Endothelial cell of hepatic sinusoid (primary cell): ENCODE measurements around the gene SLC25A29.

Experiments used
- in situ Hi-C: cut with HindIII; loops from 2 replicates; pipeline ENCODE4 v1.10.0; 2017; ENCODE audit warnings: low sequenced_read_pairs

Gene SLC25A29

GRCh38 chr14:100332797-100333196, 26.6 kb upstream of the SLC25A29 start:
- in situ Hi-C loops, result loop anchor here (10.0 kb wide), 1 partner anchor 48 kb away; no protein-coding TSS in a partner anchor

GRCh38 chr14:100332071-100332639, 25.9 kb upstream of the SLC25A29 start:
- in situ Hi-C loops, result loop anchor here (10.0 kb wide), 1 partner anchor 47 kb away; no protein-coding TSS in a partner anchor

GRCh38 chr14:100330388-100330931, 24.2 kb upstream of the SLC25A29 start:
- in situ Hi-C loops, result loop anchor here (10.0 kb wide), 1 partner anchor 46 kb away; no protein-coding TSS in a partner anchor

- in situ Hi-C loops, result loop anchor here (10.0 kb wide), 1 partner anchor 45 kb away; no protein-coding TSS in a partner anchor
These were observed 23.7 kb upstream of the SLC25A29 start for GRCh38 chr14:100330007-100330344.

- in situ Hi-C loops, result loop anchor here (10.0 kb wide), 1 partner anchor 45 kb away; no protein-coding TSS in a partner anchor
These were observed 23.2 kb upstream of the SLC25A29 start for GRCh38 chr14:100329233-100330006.

GRCh38 chr14:100328495-100329163, 22.4 kb upstream of the SLC25A29 start:
- in situ Hi-C loops, result no loop called here

- in situ Hi-C loops, result no loop called here
These were observed 20.9 kb upstream of the SLC25A29 start for GRCh38 chr14:100327128-100327527.

- in situ Hi-C loops, result no loop called here
These were observed 19.7 kb upstream of the SLC25A29 start for GRCh38 chr14:100325958-100326357.

GRCh38 chr14:100325231-100325632, 19.0 kb upstream of the SLC25A29 start:
- in situ Hi-C loops, result no loop called here

GRCh38 chr14:100323942-100324307, 17.7 kb upstream of the SLC25A29 start:
- in situ Hi-C loops, result loop anchor here (5.0 kb wide), 1 partner anchor 33 kb away; no protein-coding TSS in a partner anchor

- in situ Hi-C loops, result loop anchor here (5.0 kb wide), 1 partner anchor 34 kb away; no protein-coding TSS in a partner anchor
These were observed 17.1 kb upstream of the SLC25A29 start, which contains the start of gene SLC25A47 for GRCh38 chr14:100323121-100323941. TSS of gene SLC25A47 (plus strand) at chr14:100323339. CDS start at chr14:100323415, 76 bp downstream.

- in situ Hi-C loops, result loop anchor here (5.0 kb wide), 1 partner anchor 35 kb away; no protein-coding TSS in a partner anchor
These were observed 16.1 kb upstream of the SLC25A29 start for GRCh38 chr14:100322138-100322957.

GRCh38 chr14:100321473-100322137, 15.4 kb upstream of the SLC25A29 start:
- in situ Hi-C loops, result loop anchor here (5.0 kb wide), 1 partner anchor 36 kb away; no protein-coding TSS in a partner anchor

GRCh38 chr14:100320157-100320856, 14.1 kb upstream of the SLC25A29 start:
- in situ Hi-C loops, result loop anchor here (5.0 kb wide), 1 partner anchor 37 kb away; no protein-coding TSS in a partner anchor

GRCh38 chr14:100317912-100318808, 11.9 kb upstream of the SLC25A29 start:
- in situ Hi-C loops, result no loop called here

- in situ Hi-C loops, result no loop called here
These were observed 11.1 kb upstream of the SLC25A29 start for GRCh38 chr14:100317389-100317788.

- in situ Hi-C loops, result no loop called here
These were observed 8.5 kb upstream of the SLC25A29 start for GRCh38 chr14:100314724-100315123.
